Caco-2 (cell line): ENCODE results near the gene NQO1. TPM values are rescaled to one million over a fixed set of nuclear protein-coding genes. Genes with fewer than 3 reads are reported as not detected.

Experiments used
- BruUV-seq: library from RNA; stranded (reverse); fragments of 400-500 nt; replicated peaks from 2 replicates; lab custom pipeline; 2021; lab: Mats Ljungman, UMichigan
- CTCF ChIA-PET: fragments of 300-600 bp; sonication (Branson Sonifier 250); formaldehyde crosslinking; loops from one replicate; lab custom pipeline; 2022; ENCODE audit warnings: antibody characterized with exemption; lab: Charles Lee
- POLR2A ChIA-PET: fragments of 300-600 bp; sonication (Branson Sonifier 250); formaldehyde crosslinking; loops from one replicate; lab custom pipeline; 2022; ENCODE audit warnings: antibody characterized with exemption; lab: Charles Lee
- DNase-seq, 2 experiments: peaks; one replicate each; pipeline versions ENCODE4 v3.0.0 to v3.0.0-alpha.2; 2020 to 2022
- H3K27me3 ChIP-seq: replicated peaks from 2 replicates; pipeline ENCODE4 v1.6.0; 2011; ENCODE audit warnings: low read length; ENCODE audit not compliant: control insufficient read depth, insufficient read depth
- H3K36me3 ChIP-seq: 2 replicates; pipeline ENCODE4 v1.5.1; 2011; ENCODE audit warnings: low read length; ENCODE audit not compliant: control insufficient read depth, insufficient read depth
- H3K4me1 ChIP-seq: fragments of 250-450 bp; sonication (Bioruptor Pico); 2 replicates; pipeline ENCODE4 v1.5.1; 2020; ENCODE audit warnings: mild to moderate bottlenecking
- H3K4me3 ChIP-seq: 2 replicates; pipeline ENCODE4 v1.5.1; 2011; ENCODE audit warnings: low read depth, mild to moderate bottlenecking, control low read depth, low read length
- H3K9me3 ChIP-seq: fragments of 250-450 bp; sonication (Bioruptor Pico); 2 replicates; pipeline ENCODE4 v1.5.1; 2020; ENCODE audit warnings: mild to moderate bottlenecking, moderate library complexity
- H3K27ac Mint-ChIP-seq: one replicate; pipeline ENCODE4 v1.8.0; 2022; ENCODE audit warnings: mixed read lengths; ENCODE audit not compliant: unreplicated experiment
- H3K27me3 Mint-ChIP-seq: one replicate; pipeline ENCODE4 v1.8.0; 2022; ENCODE audit warnings: mixed read lengths; ENCODE audit not compliant: insufficient read depth, unreplicated experiment
- H3K36me3 Mint-ChIP-seq: one replicate; pipeline ENCODE4 v1.8.0; 2022; ENCODE audit warnings: mild to moderate bottlenecking, mixed read lengths; ENCODE audit not compliant: insufficient read depth, unreplicated experiment
- H3K4me1 Mint-ChIP-seq: one replicate; pipeline ENCODE4 v1.8.0; 2022; ENCODE audit warnings: low read depth, mixed read lengths; ENCODE audit not compliant: unreplicated experiment
- H3K4me3 Mint-ChIP-seq: one replicate; pipeline ENCODE4 v1.8.0; 2022; ENCODE audit warnings: mild to moderate bottlenecking, moderate library complexity, mixed read lengths; ENCODE audit not compliant: unreplicated experiment
- H3K9me3 Mint-ChIP-seq: one replicate; pipeline ENCODE4 v1.8.0; 2022; ENCODE audit warnings: mixed read lengths; ENCODE audit not compliant: unreplicated experiment
- CTCF ChIP-seq, 2 experiments: fragments of 200-600 bp in 1 of 2; IDR thresholded peaks; 1 replicate in 1 of 2; 2 replicates in 1 of 2; pipeline versions ENCODE4 v1.5.1 to v1.8.0; 2011 to 2022; ENCODE audit warnings: antibody characterized with exemption in 1 of 2, control low read depth in 1 of 2, inconsistent platforms in 1 of 2, low read depth in 1 of 2, low read length in 1 of 2, mild to moderate bottlenecking in 1 of 2, moderate library complexity in 1 of 2; ENCODE audit not compliant: insufficient read depth in 1 of 2, severe bottlenecking in 1 of 2, unreplicated experiment in 1 of 2
- intact Hi-C: fragments of 100-400 bp; cut with micrococcal nuclease; formaldehyde crosslinking; loops from one replicate; pipeline ENCODE4 v1.10.0; 2022; ENCODE audit not compliant: unreplicated experiment
- total RNA-seq: library from RNA; stranded (reverse); gene quantifications from 2 replicates; pipeline ENCODE4 v1.2.3, GENCODE V29; 2022

Gene NQO1
- total RNA-seq, 1 experiment from 2014 or later: 119 TPM

GRCh38 chr16:69724414-69724873, 1.9 kb downstream of the NQO1 start:
- POLR2A ChIA-PET: interaction anchor here (0.6 to 2.6 kb wide), 3 partner anchors 19 to 76 kb away, joined by 3 to 9 read pairs (median 6); partner anchors contain the start of gene NOB1
- Mint-ChIP-seq H3K27ac (peak overlapping the region; percentile 98), H3K4me3 (peak overlapping the region; percentile 95)

GRCh38 chr16:69721441-69721957, 4.9 kb downstream of the NQO1 start:
- Histone ChIP-seq H3K36me3 (no peaks in the 10 kb centered on the region), H3K27me3 (no peaks in the 10 kb centered on the region), H3K9me3 (no peaks in the 10 kb centered on the region), H3K4me1 (peaks cover 27% of the 10 kb centered on the region), H3K4me3 (no peak overlapping the region)
- Mint-ChIP-seq H3K36me3 (peaks cover 72% of the 10 kb centered on the region), H3K27me3 (no peaks in the 10 kb centered on the region), H3K27ac (peak overlapping the region; percentile 17), H3K4me1 (peaks cover 16% of the 10 kb centered on the region), H3K9me3 (no peaks in the 10 kb centered on the region), H3K4me3 (no peak overlapping the region)
- no TSS peak for BruUV-seq
- intact Hi-C loops: no loop called here
- no peak for TF ChIP-seq CTCF (IDR thresholded peaks at IDR 0.05; ENCODE audit: insufficient read depth in 1 of 2, low read depth in 1 of 2, low read length in 1 of 2, severe bottlenecking in 1 of 2, unreplicated experiment in 1 of 2)
- peak in 1 of 2 experiments; percentile 7 for DNase-seq
- ChIA-PET POLR2A (interaction anchor here (0.7 kb wide), 1 partner anchor 9 kb away, joined by 3 read pairs; no protein-coding TSS in a partner anchor), CTCF (no interaction called here)

More at GRCh38 chr16:69724414-69724873, 1.9 kb downstream of the NQO1 start:
- Histone ChIP-seq H3K36me3 (no peaks in the 10 kb centered on the region), H3K27me3 (no peaks in the 10 kb centered on the region), H3K4me1 (peaks cover 32% of the 10 kb centered on the region), H3K9me3 (no peaks in the 10 kb centered on the region), H3K4me3 (no peak overlapping the region)
- no peak for TF ChIP-seq CTCF (IDR thresholded peaks at IDR 0.05; ENCODE audit: insufficient read depth in 1 of 2, low read depth in 1 of 2, low read length in 1 of 2, severe bottlenecking in 1 of 2, unreplicated experiment in 1 of 2)
- Mint-ChIP-seq H3K9me3 (no peaks in the 10 kb centered on the region), H3K27me3 (no peaks in the 10 kb centered on the region), H3K36me3 (peaks cover 56% of the 10 kb centered on the region), H3K4me1 (peaks cover 25% of the 10 kb centered on the region)
- DNase-seq: no peak
- no TSS peak for BruUV-seq
- intact Hi-C loops: no loop called here
- CTCF ChIA-PET: interaction anchor here (0.7 to 2.0 kb wide), 3 partner anchors 13 to 210 kb away, joined by 3 to 9 read pairs (median 3); partner anchors contain the start of gene NOB1

GRCh38 chr16:69720822-69721430, 5.4 kb downstream of the NQO1 start:
- CTCF ChIA-PET: interaction anchor here (0.7 kb wide), 1 partner anchor 35 kb away, joined by 5 read pairs; no protein-coding TSS in a partner anchor
- peaks cover 14% of the 10 kb centered on the region for H3K4me1 Mint-ChIP-seq
- peak overlapping the region; percentile 17 for H3K27ac Mint-ChIP-seq
- no peaks in the 10 kb centered on the region for H3K36me3 ChIP-seq
- no TSS peak for BruUV-seq
- TF ChIP-seq CTCF (IDR thresholded peaks at IDR 0.05; ENCODE audit: insufficient read depth in 1 of 2, low read depth in 1 of 2, low read length in 1 of 2, severe bottlenecking in 1 of 2, unreplicated experiment in 1 of 2): no peak
- H3K4me3 ChIP-seq: no peak overlapping the region
- H3K9me3 Mint-ChIP-seq: no peaks in the 10 kb centered on the region
- no peaks in the 10 kb centered on the region for H3K27me3 Mint-ChIP-seq
- H3K36me3 Mint-ChIP-seq: peaks cover 68% of the 10 kb centered on the region
- intact Hi-C loops: no loop called here
- H3K4me3 Mint-ChIP-seq: no peak overlapping the region
- peak in 1 of 2 experiments; percentile 30 for DNase-seq
- POLR2A ChIA-PET: interaction anchor here (0.7 kb wide), 1 partner anchor 9 kb away, joined by 3 read pairs; no protein-coding TSS in a partner anchor
- no peaks in the 10 kb centered on the region for H3K9me3 ChIP-seq
- no peaks in the 10 kb centered on the region for H3K27me3 ChIP-seq
- H3K4me1 ChIP-seq: peaks cover 27% of the 10 kb centered on the region
